HG02973 (cell line): Measurements from ENCODE around the gene ADAMTS10.
"Not testable (repeated sequence)": the region's sequence is repeated elsewhere in the genome, so short reads cannot be mapped to it uniquely, and the experiment has no call there.

Source experiments
- ATAC-seq: cut with Tn5 transposase; IDR thresholded peaks from one replicate; pipeline ENCODE4 v1.9.1; 2021; ENCODE audit warnings: moderate library complexity; ENCODE audit not compliant: unreplicated experiment

ADAMTS10 gene

DNA sequence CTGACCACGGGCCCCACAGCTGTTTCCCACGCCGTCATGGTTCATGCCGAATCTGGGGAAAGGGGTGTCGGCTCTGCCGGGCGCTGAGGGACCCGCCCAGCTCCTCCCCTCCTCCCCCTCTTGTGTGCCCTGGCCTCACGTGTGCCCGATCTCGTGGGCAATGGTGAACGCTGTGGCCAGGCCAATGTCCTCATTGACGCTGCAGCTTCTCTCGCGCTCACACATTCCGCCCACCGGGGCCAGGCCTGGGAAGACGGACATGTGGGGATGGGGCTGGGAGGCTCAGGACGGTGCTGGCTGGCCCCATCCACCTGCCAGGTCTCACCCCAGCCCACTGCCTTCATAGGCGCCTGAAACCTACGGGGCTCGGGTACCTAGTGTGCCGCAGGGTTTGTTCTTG, 14.3 kb downstream of the ADAMTS10 start:
- ATAC-seq: no peak

DNA sequence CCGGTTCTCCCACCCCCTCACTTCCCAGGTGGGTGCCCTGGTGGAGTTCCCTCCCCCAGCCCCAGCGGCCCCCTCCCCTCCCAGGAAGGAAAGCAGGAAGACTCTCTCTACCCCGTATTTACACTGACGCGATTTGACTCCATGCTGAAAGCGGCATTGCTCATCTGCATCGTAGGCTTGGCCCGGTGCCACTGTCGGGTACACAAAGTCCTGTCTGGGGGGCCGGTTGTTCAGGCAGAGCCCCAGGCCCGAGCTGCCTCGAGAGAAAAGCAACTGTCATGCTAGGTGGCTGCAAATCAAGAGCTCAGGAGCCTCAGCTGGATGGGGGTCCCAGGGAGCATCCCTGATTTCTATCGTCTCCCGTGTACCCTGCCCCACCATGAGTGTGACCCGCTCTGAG, 14.9 kb downstream of the ADAMTS10 start:
- no peak for ATAC-seq

DNA sequence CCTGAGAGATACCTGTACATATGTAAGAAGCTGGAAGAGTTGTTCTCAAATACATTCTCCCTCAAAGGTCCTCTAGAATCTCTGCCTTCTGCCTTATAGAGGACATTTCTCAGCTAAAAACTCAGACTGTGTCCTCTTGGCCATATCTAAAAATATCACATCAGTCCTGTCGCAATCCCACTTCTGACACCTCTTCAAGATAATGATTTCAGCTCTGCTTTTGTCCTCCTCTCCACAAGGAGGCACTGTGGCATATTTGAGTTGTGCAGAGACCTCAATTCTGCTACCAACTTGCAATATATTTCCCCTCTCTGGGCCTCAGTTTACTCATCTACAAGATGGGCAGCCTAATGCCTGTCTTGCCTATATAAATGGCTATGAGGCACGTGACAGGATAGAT, 16.6 kb downstream of the ADAMTS10 start:
- ATAC-seq: no peak

- no peak for ATAC-seq
Observed at GRCh38 chr19:8592231-8593009, 18.1 kb downstream of the ADAMTS10 start.

DNA sequence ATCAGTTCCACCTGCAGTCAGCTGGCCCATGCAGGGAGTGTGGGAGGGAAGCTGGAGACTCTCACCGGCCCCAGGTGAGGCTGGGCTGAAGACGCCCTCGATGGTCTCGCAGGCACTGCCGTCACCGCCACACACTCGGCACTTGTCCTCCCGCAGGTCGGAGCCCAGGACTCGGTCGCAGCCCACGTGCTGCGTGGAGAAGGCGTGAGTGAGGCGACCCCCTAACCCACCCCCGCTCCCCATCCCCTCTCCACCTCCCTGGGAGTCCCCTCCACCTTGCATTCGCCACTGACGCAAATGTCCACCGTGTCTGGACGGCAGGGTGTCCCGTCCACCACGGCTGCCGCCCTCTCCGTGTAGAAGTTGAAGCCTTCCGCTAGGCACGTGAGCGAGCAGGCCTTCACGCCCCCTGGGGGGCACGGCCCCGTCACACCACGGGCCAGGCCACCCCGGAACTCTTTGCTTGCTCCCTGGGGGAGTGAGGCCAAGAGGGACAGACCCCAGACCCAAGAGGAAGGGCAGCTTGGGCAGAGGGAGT, 21.3 kb downstream of the ADAMTS10 start:
- ATAC-seq: no peak

DNA sequence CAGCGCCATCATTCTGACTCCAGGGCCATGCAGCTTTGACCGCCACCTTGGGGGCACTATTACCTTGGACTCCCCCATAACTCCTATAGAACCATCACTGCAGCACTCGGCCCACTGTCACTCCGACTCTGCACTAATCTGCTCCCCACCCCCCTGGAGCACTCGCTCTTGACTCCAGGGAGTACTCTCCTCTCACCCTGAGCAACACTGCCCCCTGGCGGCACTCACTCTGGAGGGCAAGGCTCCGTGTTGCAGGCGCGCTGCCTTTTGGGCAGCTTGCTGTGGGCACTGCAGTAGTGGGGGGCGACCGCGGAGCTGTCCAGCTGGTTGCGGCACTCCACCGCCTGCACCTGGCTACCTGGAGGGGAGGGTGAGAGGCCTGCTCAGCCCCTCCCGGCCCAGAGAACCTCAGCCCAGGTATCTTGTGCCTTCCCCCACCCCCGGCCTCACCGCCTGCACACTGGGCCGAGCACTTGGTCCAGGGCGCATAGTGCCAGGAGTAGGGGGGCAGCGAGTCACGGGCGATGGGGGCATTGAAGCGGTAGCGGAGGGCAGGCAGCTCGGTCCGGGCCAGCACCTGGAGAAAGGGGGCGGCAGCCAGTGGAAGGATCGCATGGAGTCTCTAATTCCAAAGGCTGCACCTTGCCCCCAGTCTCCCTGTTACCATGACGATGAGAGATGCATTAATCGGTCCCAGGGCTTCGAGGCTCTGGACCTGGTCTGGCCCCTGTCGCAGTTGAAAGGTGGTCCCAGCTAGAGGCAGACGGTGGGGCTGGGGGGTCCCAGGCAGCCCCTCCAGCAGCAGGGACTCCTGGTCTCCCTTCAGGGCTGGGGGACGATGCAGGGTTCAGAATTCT, 24.4 kb downstream of the ADAMTS10 start:
- no peak for ATAC-seq

DNA sequence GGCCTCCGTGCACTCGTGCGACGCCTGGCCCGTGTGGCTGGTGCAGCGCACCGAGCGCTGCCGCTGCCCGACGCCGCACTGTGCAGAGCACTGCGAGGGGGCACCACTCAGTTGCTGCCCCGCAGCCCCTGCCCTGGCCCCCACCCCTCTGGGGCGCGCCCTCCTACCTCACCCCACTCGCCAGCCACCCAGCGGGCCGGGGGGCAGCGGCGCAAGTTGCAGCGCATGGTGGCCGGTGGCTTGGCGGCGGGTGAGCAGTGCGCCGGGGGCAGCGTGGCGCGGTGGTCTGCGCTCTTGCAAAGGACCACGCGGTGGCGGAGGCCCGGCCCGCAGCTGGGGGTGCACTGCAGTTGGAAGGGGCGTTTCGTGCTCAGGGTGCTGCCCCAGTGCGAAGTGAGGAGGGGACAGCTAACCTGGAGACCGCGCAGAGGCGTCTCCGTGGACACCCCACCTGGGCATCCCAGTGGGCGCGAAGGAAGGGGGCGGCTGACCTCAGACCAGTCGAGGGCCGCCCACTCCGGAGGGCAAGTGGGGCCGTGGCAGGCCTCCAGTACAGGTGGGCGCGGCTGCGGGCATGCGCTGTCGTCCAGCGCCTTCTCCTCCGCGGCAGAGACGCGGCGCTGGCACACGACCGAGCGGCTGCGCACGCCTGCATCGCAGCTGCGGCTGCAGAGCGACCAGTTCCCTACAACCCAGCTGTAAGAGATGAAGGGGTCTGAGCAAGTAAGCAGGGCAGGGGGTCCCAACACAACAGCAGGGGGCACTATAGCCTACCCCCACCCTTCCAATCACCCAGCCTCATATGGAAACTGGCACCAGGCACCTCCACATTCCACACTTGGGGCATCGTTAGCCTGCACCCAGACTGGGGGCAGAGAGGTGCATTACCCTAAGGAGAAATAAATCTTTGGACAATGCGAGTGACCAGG, 25.3 kb downstream of the ADAMTS10 start:
- ATAC-seq: no peak

DNA sequence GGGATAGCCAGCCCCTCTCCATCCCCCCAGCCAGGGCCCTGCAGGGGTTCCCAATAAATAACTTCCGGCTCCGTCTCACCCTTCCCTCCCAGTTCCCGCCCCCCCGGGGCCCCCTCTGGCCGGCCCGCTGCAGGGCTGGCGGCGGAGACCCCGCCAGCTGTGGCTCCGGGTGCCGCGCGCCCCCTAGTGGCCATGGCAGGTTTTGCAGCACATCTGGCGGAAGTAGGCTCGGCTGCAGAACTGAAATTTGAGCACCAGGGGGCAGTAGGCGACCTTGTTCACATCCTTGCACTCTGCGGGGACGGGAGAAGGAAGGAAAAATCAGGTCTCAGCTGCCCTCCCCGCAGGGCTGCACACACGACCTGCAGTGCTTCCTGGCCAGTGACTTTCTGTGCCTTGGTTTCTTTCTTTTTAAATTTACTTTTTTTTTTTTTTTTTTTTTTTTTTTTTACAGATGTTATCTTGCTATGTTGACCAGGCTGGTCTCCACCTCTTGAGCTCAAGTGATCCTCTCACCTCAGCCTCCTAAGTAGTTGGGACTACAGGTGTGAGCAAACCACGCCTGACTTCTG, 29.7 kb downstream of the ADAMTS10 start:
- no peak for ATAC-seq

- ATAC-seq: no peak
Observed at GRCh38 chr19:8578642-8579265, 31.8 kb downstream of the ADAMTS10 start.

DNA sequence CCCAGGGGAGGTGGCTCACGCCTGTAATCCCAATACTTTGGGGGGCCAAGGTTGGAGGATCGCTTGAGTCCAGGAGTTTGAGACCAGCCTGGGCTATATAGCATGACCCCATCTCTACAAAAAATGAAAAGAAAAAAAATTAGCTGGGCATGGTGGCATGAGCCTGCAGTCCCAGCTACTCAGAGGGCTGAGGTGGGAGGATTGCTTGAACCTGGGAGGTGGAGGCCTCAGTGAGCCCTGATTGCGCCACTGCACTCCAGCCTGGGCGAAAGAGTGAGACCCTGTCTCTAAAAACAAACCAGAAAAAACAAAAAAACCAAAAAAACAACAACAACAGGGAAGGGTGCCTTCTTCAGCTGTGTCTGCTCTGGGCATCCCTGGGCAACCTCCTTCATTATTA, 32.8 kb downstream of the ADAMTS10 start:
- no peak for ATAC-seq

DNA sequence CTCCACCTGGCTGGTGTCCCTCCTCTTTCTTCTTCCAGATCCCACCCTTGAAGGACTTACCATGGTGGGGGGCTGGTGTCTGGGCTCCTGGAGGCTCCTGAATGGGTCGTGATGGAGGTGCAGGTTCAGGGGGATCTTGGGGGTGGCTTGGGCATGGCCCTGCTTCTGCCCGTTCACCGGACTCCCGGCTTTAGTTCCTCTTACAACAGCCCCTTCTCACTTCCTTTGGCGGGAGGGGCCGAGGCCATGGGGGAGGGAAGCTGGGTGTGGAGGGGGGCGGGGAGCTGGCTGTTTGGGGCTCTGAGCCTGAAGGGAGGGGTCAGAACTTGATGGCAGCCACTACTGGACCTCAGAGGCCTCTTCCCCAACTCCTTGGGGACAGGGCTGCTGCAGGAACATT, 33.3 kb downstream of the ADAMTS10 start, which contains the start of gene MYO1F:
Gene MYO1F, minus strand, starts transcription at position 196 of the 400 bp plus-strand sequence. Its CDS starts 133 bp downstream, at position 63.
- ATAC-seq: no peak

GRCh38 chr19:8576273-8576993, 34.1 kb downstream of the ADAMTS10 start:
- no peak for ATAC-seq

DNA sequence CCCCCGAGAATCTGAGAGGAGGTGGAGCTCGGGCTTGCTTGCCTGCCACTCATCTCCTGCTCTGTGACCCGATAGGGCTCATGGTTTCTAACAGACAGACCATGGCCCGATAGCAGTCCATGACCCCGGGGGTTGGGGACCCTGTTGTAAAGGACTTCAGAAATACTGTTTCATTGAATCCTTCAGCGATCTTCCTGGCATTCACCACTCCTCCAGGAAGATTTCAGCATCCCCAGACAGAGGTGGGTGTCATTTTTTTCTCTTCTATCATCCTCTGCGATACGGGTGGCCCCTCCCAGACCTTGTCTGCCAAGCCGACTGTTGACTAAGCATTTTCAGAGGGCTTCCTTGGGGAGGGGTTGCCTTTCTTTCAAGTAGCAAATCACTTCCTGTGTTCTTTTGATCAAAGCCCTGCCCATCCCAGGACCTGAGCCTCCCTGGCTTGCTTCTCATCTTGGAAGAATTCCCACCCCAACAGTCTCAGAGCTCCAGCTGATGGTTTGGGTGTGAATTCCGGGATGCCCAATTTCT, 35.0 kb downstream of the ADAMTS10 start:
- no peak for ATAC-seq

DNA sequence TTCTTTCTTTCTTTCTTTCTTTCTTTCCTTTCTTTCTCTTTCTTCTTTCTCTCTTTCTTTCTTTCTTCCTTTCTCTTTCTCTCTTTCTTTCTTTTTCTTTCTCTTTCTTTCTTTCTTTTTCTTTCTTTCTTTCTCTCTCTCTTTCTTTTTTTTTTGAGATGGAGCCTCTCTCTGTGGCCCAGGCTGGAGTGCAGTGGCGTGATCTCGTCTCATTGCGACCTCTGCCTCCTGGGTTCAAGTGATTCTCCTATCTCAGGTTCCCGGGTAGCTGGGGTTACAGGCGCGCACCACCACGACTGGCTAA, 35.9 kb downstream of the ADAMTS10 start:
- not testable (repeated sequence) for ATAC-seq

DNA sequence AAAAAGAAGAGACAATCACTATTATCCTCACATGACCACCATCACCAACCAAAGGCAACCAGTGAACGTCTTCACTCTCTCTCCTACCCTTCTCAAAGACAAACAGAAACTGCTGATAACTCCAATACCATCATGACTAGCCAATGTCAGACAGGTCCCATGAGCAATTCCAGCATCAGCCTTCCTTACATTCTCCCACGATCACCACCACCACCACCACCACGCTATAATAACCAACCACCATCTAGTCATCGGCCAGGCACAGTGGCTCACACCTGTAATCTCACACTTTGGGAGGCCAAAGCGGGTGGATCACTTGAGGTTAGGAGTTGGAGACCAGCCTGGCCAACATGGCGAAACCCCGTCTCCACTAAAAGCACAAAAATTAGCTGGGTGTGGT, 37.2 kb downstream of the ADAMTS10 start:
- ATAC-seq: no peak

GRCh38 chr19:8571006-8571411, 39.5 kb downstream of the ADAMTS10 start:
- no peak for ATAC-seq

DNA sequence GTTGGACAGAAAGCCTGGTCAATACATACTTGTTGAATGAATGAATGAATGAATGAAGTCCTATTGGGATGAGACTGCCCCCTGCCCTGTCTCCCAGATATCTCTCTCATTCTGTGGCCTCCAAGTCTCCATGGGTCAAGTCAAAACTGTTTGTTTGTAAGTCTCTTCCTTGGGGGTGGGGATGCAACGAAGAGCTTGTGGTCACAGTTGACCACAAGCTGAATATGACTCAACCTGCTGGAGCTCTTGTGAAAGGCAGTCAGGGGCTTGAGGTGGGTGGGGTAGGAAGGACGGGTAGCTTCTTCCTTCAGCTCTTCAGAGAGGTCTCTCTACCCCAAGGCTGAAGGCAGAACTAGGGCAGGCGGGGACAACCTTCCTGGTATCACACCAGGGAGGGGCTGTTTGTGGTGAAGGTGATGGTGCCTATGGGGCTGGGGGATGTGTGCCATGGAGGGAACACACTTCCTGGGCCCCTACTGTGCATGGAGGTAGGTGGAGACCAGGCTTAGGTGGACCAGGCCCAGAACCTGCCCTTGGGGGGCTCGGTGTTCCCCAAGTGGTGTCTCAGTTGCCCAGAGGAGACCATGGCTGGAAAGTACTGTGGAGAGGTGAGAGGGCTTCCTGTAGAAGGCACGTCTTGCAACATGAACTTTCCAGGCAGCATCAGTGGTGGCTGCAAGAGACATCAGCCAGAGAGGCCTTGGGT, 41.3 kb downstream of the ADAMTS10 start:
- peak; percentile 83 for ATAC-seq

GRCh38 chr19:8567522-8568172, 42.9 kb downstream of the ADAMTS10 start:
- no peak for ATAC-seq
